Activated naive CD4-positive, alpha-beta T cell treated with anti-CD3 and anti-CD28 coated beads, Interleukin-2, amount 10 ng/mL, durations not matched to agents 7 days and 5 days (primary cell): Measurements from ENCODE around the gene RAB10.
A peak's percentile ranks its signal among the peaks of the same experiment; 100 is the strongest.
"Not testable (repeated sequence)": the region's sequence is repeated elsewhere in the genome, so short reads cannot be mapped to it uniquely, and the experiment has no call there.

Source experiments
- CTCF ChIA-PET: fragments of 350-600 bp; sonication (Branson Sonifier 250); formaldehyde crosslinking; loops from one replicate; lab custom pipeline; 2021; ENCODE audit warnings: antibody characterized with exemption; lab: Charles Lee
- DNase-seq: peaks from one replicate; pipeline ENCODE4 v3.0.0-alpha.2; 2020
- H3K27ac Mint-ChIP-seq: one replicate; pipeline ENCODE4 v1.8.0; 2021; ENCODE audit warnings: mild to moderate bottlenecking, moderate library complexity, mixed read lengths
- H3K27me3 Mint-ChIP-seq: one replicate; pipeline ENCODE4 v1.8.0; 2021; ENCODE audit warnings: mild to moderate bottlenecking, mixed read lengths
- H3K36me3 Mint-ChIP-seq: one replicate; pipeline ENCODE4 v1.8.0; 2021; ENCODE audit warnings: mixed read lengths
- H3K4me1 Mint-ChIP-seq: one replicate; pipeline ENCODE4 v1.8.0; 2021; ENCODE audit warnings: mixed read lengths
- H3K4me3 Mint-ChIP-seq: one replicate; pipeline ENCODE4 v1.8.0; 2021; ENCODE audit warnings: mild to moderate bottlenecking, moderate library complexity, mixed read lengths
- H3K9me3 Mint-ChIP-seq: one replicate; pipeline ENCODE4 v1.8.0; 2021; ENCODE audit warnings: mixed read lengths

RAB10 gene

DNA sequence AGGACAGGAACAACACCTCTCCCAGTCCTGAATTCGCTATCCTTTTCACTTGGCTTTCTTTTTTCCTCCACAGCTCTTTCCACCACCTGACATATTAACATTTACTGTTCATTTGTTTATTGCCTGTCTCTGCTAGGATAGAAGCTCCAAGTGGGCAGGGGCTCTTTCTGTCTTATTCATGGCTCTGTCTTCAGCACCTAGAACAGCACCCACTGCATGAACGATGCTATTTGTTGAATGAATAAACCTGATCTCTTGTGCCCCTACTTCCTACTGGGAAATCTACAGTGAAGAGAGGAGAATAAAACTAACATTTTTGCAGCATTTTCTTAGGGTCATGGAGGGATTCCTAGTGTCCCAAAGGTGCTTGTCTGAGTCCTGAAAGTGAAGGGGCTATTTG, 114.6 kb downstream of the RAB10 start:
- Mint-ChIP-seq H3K36me3 (no peaks in the 10 kb centered on the region), H3K27ac (no peak overlapping the region), H3K9me3 (no peaks in the 10 kb centered on the region), H3K4me3 (no peak overlapping the region), H3K4me1 (no peaks in the 10 kb centered on the region), H3K27me3 (peaks cover 30% of the 10 kb centered on the region)
- CTCF ChIA-PET: interaction anchor here (0.6 to 1.7 kb wide), 2 partner anchors 14 to 157 kb away, joined by 3 to 6 read pairs; no protein-coding TSS in a partner anchor
- DNase-seq: no peak

DNA sequence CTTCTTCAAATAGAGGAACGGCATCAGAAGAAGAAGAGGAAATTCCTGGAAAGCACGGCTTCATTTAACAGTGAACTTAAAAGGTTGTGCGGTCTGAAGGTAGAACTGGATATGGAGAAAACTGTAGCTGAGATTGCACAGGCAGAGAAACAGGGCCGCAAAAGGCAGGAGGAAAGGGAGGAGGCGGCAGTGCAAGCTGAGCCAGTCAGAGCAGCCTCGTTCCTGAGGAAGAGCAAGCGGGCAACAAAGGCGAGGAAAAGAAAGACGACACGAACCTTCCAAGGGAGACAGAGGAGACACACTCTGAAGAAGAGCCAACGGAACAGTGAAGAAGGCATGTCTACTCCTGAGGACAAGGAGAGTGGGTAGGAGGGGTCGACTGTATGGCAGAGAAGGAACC, 116.4 kb downstream of the RAB10 start:
- no peak for DNase-seq
- Mint-ChIP-seq H3K9me3 (no peaks in the 10 kb centered on the region), H3K4me1 (no peaks in the 10 kb centered on the region), H3K27me3 (peaks cover 30% of the 10 kb centered on the region), H3K36me3 (no peaks in the 10 kb centered on the region), H3K27ac (no peak overlapping the region), H3K4me3 (no peak overlapping the region)
- CTCF ChIA-PET: interaction anchor here (1.2 to 1.5 kb wide), 2 partner anchors 160 to 199 kb away, joined by 3 to 6 read pairs; no protein-coding TSS in a partner anchor

DNA sequence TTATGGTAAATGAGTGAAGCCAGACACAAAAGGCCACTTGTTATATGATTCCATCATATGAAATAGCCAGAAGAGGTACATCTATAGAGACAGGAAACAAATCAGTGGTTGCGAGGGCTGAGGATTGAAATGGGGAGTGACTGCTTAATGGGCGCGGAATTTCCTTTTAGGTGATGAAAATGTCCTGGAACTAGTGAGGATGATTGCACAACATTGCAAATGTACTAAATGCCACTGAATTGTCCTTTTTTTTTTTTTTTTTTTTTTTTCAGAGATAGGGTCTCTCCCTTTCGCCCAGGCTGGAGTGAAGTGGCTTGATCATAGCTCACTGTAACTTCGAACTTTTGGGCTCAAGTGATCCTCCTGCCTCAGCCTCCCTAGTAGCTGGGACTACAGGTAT, 123.7 kb downstream of the RAB10 start:
- no peak overlapping the region for H3K4me3 Mint-ChIP-seq

GRCh38 chr2:26161926-26162325, 128.0 kb downstream of the RAB10 start:
- CTCF ChIA-PET: no interaction called here
- H3K27ac Mint-ChIP-seq: no peak overlapping the region
- H3K27me3 Mint-ChIP-seq: peaks cover 17% of the 10 kb centered on the region
- DNase-seq: no peak
- no peaks in the 10 kb centered on the region for H3K36me3 Mint-ChIP-seq
- no peaks in the 10 kb centered on the region for H3K4me1 Mint-ChIP-seq
- H3K9me3 Mint-ChIP-seq: no peaks in the 10 kb centered on the region
- no peak overlapping the region for H3K4me3 Mint-ChIP-seq

More for the DNA sequence above, 123.7 kb downstream of the RAB10 start:
- no peak overlapping the region for H3K27ac Mint-ChIP-seq
- CTCF ChIA-PET: no interaction called here
- H3K36me3 Mint-ChIP-seq: no peaks in the 10 kb centered on the region
- no peaks in the 10 kb centered on the region for H3K9me3 Mint-ChIP-seq
- no peaks in the 10 kb centered on the region for H3K4me1 Mint-ChIP-seq
- DNase-seq: no peak
- peaks cover 14% of the 10 kb centered on the region for H3K27me3 Mint-ChIP-seq

GRCh38 chr2:26162963-26163362, 129.1 kb downstream of the RAB10 start:
- CTCF ChIA-PET: no interaction called here
- no peaks in the 10 kb centered on the region for H3K36me3 Mint-ChIP-seq
- H3K4me1 Mint-ChIP-seq: no peaks in the 10 kb centered on the region

GRCh38 chr2:26164231-26164630, 130.3 kb downstream of the RAB10 start:
- Mint-ChIP-seq H3K4me3 (no peak overlapping the region), H3K27ac (no peak overlapping the region), H3K27me3 (peaks cover 19% of the 10 kb centered on the region), H3K4me1 (no peaks in the 10 kb centered on the region), H3K9me3 (no peaks in the 10 kb centered on the region), H3K36me3 (no peaks in the 10 kb centered on the region)
- CTCF ChIA-PET: no interaction called here
- no peak for DNase-seq

More at GRCh38 chr2:26162963-26163362, 129.1 kb downstream of the RAB10 start:
- DNase-seq: no peak
- no peaks in the 10 kb centered on the region for H3K9me3 Mint-ChIP-seq
- no peak overlapping the region for H3K27ac Mint-ChIP-seq
- peaks cover 17% of the 10 kb centered on the region for H3K27me3 Mint-ChIP-seq
- H3K4me3 Mint-ChIP-seq: no peak overlapping the region

DNA sequence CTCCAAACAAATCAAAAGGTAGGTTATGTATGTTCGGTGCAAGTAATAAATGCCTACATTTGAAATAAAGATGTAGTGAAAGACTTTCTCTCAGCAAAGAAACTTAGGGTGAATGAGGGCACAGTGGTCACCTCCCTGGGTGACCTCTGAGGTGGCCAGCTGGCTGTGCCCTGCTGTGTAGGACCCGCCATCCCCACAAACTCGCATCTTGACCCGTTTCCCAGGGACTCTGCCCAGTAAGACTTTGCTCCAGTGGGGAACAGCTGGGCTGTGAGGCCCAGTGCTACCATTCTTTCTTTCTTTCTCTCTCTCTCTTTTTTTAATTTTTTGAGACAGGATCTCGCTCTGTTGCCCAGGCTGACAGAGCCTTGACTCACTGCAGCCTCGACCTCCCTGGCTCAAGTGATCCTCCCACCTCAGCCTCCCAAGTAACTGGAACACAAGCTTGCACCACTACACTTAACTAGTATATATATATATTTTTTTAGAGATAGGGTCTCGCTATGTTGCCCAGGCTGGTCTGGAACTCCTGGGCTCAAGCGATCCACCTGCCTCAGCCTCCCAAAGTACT, 130.8 kb downstream of the RAB10 start:
- H3K27me3 Mint-ChIP-seq: peaks cover 24% of the 10 kb centered on the region
- no peaks in the 10 kb centered on the region for H3K9me3 Mint-ChIP-seq
- no peak for DNase-seq
- no peaks in the 10 kb centered on the region for H3K4me1 Mint-ChIP-seq
- H3K27ac Mint-ChIP-seq: no peak overlapping the region
- H3K36me3 Mint-ChIP-seq: no peaks in the 10 kb centered on the region
- CTCF ChIA-PET: interaction anchor here (0.6 to 0.7 kb wide), 3 partner anchors 121 to 296 kb away, joined by 3 read pairs; no protein-coding TSS in a partner anchor
- no peak overlapping the region for H3K4me3 Mint-ChIP-seq

DNA sequence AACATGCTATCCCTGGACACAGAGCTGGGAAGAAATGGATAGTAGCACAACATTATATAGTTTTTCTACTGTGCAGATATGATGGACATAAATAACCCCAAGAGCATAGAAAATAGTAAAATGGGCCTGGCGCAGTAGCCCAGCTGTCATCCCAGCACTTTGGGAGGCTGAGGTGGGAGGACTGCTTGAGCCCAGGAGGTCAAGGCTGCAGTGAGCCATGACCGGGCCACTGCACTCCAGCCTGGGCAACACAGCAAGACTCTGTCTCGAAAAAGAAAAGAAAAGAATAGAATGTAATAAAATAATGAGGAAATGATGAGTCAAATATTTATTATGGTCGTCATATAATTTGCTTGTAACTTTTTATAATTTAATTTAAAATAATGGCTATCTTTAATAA, 131.5 kb downstream of the RAB10 start:
- Mint-ChIP-seq H3K27ac (no peak overlapping the region), H3K36me3 (no peaks in the 10 kb centered on the region), H3K4me1 (no peaks in the 10 kb centered on the region), H3K9me3 (no peaks in the 10 kb centered on the region), H3K4me3 (no peak overlapping the region), H3K27me3 (peaks cover 31% of the 10 kb centered on the region)
- CTCF ChIA-PET: interaction anchor here (0.6 to 0.7 kb wide), 2 partner anchors 121 to 210 kb away, joined by 3 read pairs; no protein-coding TSS in a partner anchor
- DNase-seq: no peak

DNA sequence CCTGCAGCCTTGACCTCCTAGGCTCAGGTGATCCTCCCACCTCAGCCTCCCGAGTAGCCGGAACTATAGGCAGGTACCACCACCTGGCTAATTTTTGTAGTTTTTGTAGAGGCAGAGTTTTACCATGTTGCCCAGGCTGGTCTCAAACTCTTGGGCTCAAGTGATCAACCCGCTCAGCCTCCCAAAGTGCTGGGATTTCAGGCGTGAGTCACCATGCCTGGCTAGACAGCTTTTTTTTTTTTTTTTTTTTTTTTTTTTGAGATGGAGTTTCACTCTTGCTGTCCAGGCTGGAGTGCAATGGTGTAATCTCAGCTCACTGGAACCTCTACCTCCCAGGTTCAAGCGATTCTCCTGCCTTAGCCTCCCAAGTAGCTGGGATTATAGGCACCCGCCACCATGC, 132.7 kb downstream of the RAB10 start:
- H3K36me3 Mint-ChIP-seq, DNase-seq, H3K4me3 Mint-ChIP-seq, H3K9me3 Mint-ChIP-seq, H3K4me1 Mint-ChIP-seq, H3K27ac Mint-ChIP-seq, CTCF ChIA-PET: not testable (repeated sequence)
- H3K27me3 Mint-ChIP-seq: peaks cover 42% of the 10 kb centered on the region

DNA sequence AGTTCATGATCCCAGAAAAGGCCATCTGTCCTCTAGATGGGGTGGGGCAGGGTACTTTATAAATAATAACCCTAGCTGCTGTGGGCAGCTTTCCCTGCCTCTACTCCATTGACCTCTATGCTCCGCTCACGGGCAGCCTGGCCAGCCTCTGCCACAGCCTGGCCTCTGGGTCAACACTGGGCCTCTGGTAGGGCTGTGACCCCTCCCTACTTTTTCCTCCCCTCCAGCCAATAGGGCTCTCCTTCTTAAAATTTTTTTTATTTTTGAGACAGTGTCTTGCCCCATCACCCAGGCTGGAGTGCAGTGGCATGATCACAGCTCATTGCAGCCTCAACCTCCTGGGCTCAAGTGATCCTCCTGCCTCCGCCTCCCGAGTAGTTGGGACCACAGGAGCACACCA, 134.9 kb downstream of the RAB10 start:
- peaks cover 54% of the 10 kb centered on the region for H3K27me3 Mint-ChIP-seq
- H3K9me3 Mint-ChIP-seq: no peaks in the 10 kb centered on the region
- CTCF ChIA-PET: interaction anchor here (0.7 to 1.6 kb wide), 2 partner anchors 177 to 1409 kb away, joined by 3 read pairs; no protein-coding TSS in a partner anchor
- no peak overlapping the region for H3K4me3 Mint-ChIP-seq
- no peak for DNase-seq
- peaks cover 10% of the 10 kb centered on the region for H3K4me1 Mint-ChIP-seq
- H3K27ac Mint-ChIP-seq: no peak overlapping the region
- peaks cover 1% of the 10 kb centered on the region for H3K36me3 Mint-ChIP-seq

- H3K27me3 Mint-ChIP-seq: peaks cover 58% of the 10 kb centered on the region
- DNase-seq: no peak
- no peak overlapping the region for H3K27ac Mint-ChIP-seq
- peaks cover 11% of the 10 kb centered on the region for H3K4me1 Mint-ChIP-seq
- no peaks in the 10 kb centered on the region for H3K9me3 Mint-ChIP-seq
- CTCF ChIA-PET: interaction anchor here (1.6 kb wide), 1 partner anchor 178 kb away, joined by 3 read pairs; no protein-coding TSS in a partner anchor
- H3K36me3 Mint-ChIP-seq: peaks cover 1% of the 10 kb centered on the region
- no peak overlapping the region for H3K4me3 Mint-ChIP-seq
Observed at GRCh38 chr2:26169226-26169625, 135.3 kb downstream of the RAB10 start.

- no peaks in the 10 kb centered on the region for H3K9me3 Mint-ChIP-seq
- H3K27ac Mint-ChIP-seq: no peak overlapping the region
- peaks cover 3% of the 10 kb centered on the region for H3K36me3 Mint-ChIP-seq
- no peak for DNase-seq
- no peak overlapping the region for H3K4me3 Mint-ChIP-seq
- H3K27me3 Mint-ChIP-seq: peaks cover 60% of the 10 kb centered on the region
- peaks cover 13% of the 10 kb centered on the region for H3K4me1 Mint-ChIP-seq
- CTCF ChIA-PET: interaction anchor here (0.6 kb wide), 1 partner anchor 681 kb away, joined by 3 read pairs; no protein-coding TSS in a partner anchor
Observed at GRCh38 chr2:26169681-26170414, 136.0 kb downstream of the RAB10 start.

- no peak overlapping the region for H3K27ac Mint-ChIP-seq
- H3K27me3 Mint-ChIP-seq: peaks cover 68% of the 10 kb centered on the region
- peaks cover 3% of the 10 kb centered on the region for H3K36me3 Mint-ChIP-seq
- CTCF ChIA-PET: interaction anchor here (1.2 kb wide), 2 partner anchors 14 to 162 kb away, joined by 3 to 5 read pairs; no protein-coding TSS in a partner anchor
- peaks cover 13% of the 10 kb centered on the region for H3K4me1 Mint-ChIP-seq
- no peak for DNase-seq
- H3K9me3 Mint-ChIP-seq: no peaks in the 10 kb centered on the region
- H3K4me3 Mint-ChIP-seq: no peak overlapping the region
Observed at GRCh38 chr2:26170795-26171194, 136.9 kb downstream of the RAB10 start.

DNA sequence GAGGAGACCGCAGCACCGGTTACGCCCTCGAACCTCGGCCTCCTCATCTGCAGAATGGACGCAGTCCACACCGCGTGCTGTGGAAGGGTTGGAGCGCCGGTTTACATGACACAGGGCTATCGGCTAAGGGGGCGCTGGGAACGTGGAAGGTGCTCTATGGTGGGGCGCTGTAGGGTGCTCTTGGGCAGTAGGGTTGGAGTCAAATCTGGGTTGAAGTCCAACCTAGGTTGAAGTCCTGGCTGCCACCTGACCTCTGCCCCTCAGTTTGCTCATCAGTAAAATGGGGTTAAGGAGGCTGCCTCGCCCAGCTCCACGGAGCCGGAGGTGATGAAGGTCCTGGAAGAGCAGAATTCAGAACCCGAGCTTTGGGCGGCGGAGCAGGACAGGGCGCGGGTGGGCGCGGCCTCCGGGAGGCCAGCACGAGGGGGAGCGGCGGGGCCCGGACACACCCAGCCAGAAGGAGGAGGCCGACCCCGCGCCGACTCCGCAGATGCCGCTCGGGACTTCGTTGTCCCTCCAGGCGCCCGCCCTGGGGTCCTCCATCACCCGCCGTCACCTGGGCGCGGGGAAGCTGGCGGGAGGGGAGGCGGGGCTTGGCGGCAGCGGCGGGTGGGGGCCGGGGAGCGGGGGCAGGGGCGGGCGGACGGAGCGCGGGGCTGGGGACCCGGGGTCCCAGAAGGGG, 138.4 kb downstream of the RAB10 start:
- no peaks in the 10 kb centered on the region for H3K9me3 Mint-ChIP-seq

More for the DNA sequence above, 138.4 kb downstream of the RAB10 start:
- CTCF ChIA-PET: interaction anchor here (0.5 to 1.5 kb wide), 6 partner anchors 9 to 338 kb away, joined by 3 to 7 read pairs (median 4); no protein-coding TSS in a partner anchor
- peaks cover 3% of the 10 kb centered on the region for H3K36me3 Mint-ChIP-seq
- H3K27ac Mint-ChIP-seq: no peak overlapping the region
- H3K4me1 Mint-ChIP-seq: peaks cover 13% of the 10 kb centered on the region
- H3K27me3 Mint-ChIP-seq: peaks cover 83% of the 10 kb centered on the region
- peak; percentile 32 for DNase-seq
- peak overlapping the region; percentile 71 for H3K4me3 Mint-ChIP-seq
